HepG2 (cell line): Measurements from ENCODE around the gene ABCB11. TPM values are rescaled to one million over a fixed set of nuclear protein-coding genes. Genes with fewer than 3 reads are reported as not detected.

Experiments
- polyA plus RNA-seq, 8 experiments: library from polyadenylated mRNA; depleted of rRNA in 3 of 8; stranded (reverse) in 7 of 8; unstranded in 1 of 8; fragments of >200 nt; fragmentation: Illumina TruSeq in 4 of 8; extraction: Trizol in 4 of 8; gene quantifications; 2 replicates each; pipeline versions ENCODE4 v1.2.1 to v1.2.3, GENCODE V29; 2011 to 2016; ENCODE audit warnings: low read depth in 4 of 8, missing spikeins in 1 of 8, mixed read lengths in 1 of 8; ENCODE audit not compliant: insufficient read depth in 1 of 8
- total RNA-seq, 5 experiments: library from RNA; depleted of rRNA; stranded (reverse); fragments of >200 nt; fragmentation: Illumina TruSeq; extraction: Trizol; gene quantifications; 2 replicates each; pipeline ENCODE4 v1.2.3, GENCODE V29; 2016; ENCODE audit warnings: low read depth in 1 of 5

The ABCB11 gene
- total and polyA plus RNA-seq, 2 of the 13 experiments (the other 11 are each of a cell fraction or from before 2014, with no cell fraction given), result not detected

Other genes with a start within 250 kb of the ABCB11 start
- gene NOSTRIN, start 228.7 kb downstream of the ABCB11 start, total RNA-seq (2016; rRNA removed; fragmentation: Illumina TruSeq; extraction: Trizol), result 0.22 TPM in 1 of 2 replicates, not detected in the other
- 0.10 and 0.22 TPM in 2 replicates for gene NOSTRIN, start 228.7 kb downstream of the ABCB11 start, polyA plus RNA-seq (2011; rRNA removed)
- gene SPC25, start 140.9 kb downstream of the ABCB11 start, total RNA-seq (2016; rRNA removed; fragmentation: Illumina TruSeq; extraction: Trizol), result 26.5 and 45.9 TPM in 2 replicates
- 6.9 and 11.3 TPM in 2 replicates for gene SPC25, start 140.9 kb downstream of the ABCB11 start, polyA plus RNA-seq (2011; rRNA removed)
- gene G6PC2, start 130.0 kb downstream of the ABCB11 start, total RNA-seq (2016; rRNA removed; fragmentation: Illumina TruSeq; extraction: Trizol), result not detected in 2 replicates
- not detected in 2 replicates for gene G6PC2, start 130.0 kb downstream of the ABCB11 start, polyA plus RNA-seq (2011; rRNA removed)
- not detected in 2 replicates for gene DHRS9, start 38.2 kb upstream of the ABCB11 start, total RNA-seq (2016; rRNA removed; fragmentation: Illumina TruSeq; extraction: Trizol)
- not detected in 2 replicates for gene DHRS9, start 38.2 kb upstream of the ABCB11 start, polyA plus RNA-seq (2011; rRNA removed)